HG03280 (cell line): ENCODE data around the gene FAM120AOS.
A peak's percentile ranks its signal among the peaks of the same experiment; 100 is the strongest.

Experiments used
- ATAC-seq: cut with Tn5 transposase; IDR thresholded peaks from one replicate; pipeline ENCODE4 v1.9.1; 2021; ENCODE audit warnings: mild to moderate bottlenecking, moderate library complexity; ENCODE audit not compliant: unreplicated experiment

Gene FAM120AOS

GRCh38 chr9:93453047-93453914, at the start of gene FAM120AOS:
Gene FAM120AOS (minus strand): TSS chr9:93453581. CDS start chr9:93452709, 872 bp downstream.
- peak; percentile 53 for ATAC-seq

- no peak for ATAC-seq
Observed at GRCh38 chr9:93501406-93501805, 48.0 kb upstream of the FAM120AOS start.

GRCh38 chr9:93500571-93501298, 47.4 kb upstream of the FAM120AOS start:
- no peak for ATAC-seq

GRCh38 chr9:93496285-93496684, 42.9 kb upstream of the FAM120AOS start:
- no peak for ATAC-seq

- no peak for ATAC-seq
Observed at GRCh38 chr9:93493949-93494348, 40.6 kb upstream of the FAM120AOS start.

GRCh38 chr9:93492327-93492726, 38.9 kb upstream of the FAM120AOS start:
- no peak for ATAC-seq

GRCh38 chr9:93491593-93492232, 38.3 kb upstream of the FAM120AOS start:
- no peak for ATAC-seq

- no peak for ATAC-seq
Observed at GRCh38 chr9:93488244-93488643, 34.9 kb upstream of the FAM120AOS start.

GRCh38 chr9:93486268-93486667, 32.9 kb upstream of the FAM120AOS start:
- ATAC-seq, result no peak

GRCh38 chr9:93483497-93483896, 30.1 kb upstream of the FAM120AOS start:
- ATAC-seq, result no peak

GRCh38 chr9:93480728-93481324, 27.4 kb upstream of the FAM120AOS start:
- no peak for ATAC-seq

- ATAC-seq, result no peak
Observed at GRCh38 chr9:93480262-93480661, 26.9 kb upstream of the FAM120AOS start.

- ATAC-seq, result no peak
Observed at GRCh38 chr9:93479726-93480125, 26.3 kb upstream of the FAM120AOS start.

GRCh38 chr9:93477397-93477796, 24.0 kb upstream of the FAM120AOS start:
- no peak for ATAC-seq

- no peak for ATAC-seq
Observed at GRCh38 chr9:93476924-93477323, 23.5 kb upstream of the FAM120AOS start.

- ATAC-seq, result no peak
Observed at GRCh38 chr9:93475856-93476255, 22.5 kb upstream of the FAM120AOS start.

- no peak for ATAC-seq
Observed at GRCh38 chr9:93475108-93475507, 21.7 kb upstream of the FAM120AOS start.

GRCh38 chr9:93473411-93473810, 20.0 kb upstream of the FAM120AOS start:
- no peak for ATAC-seq

GRCh38 chr9:93471124-93471523, 17.7 kb upstream of the FAM120AOS start:
- no peak for ATAC-seq

GRCh38 chr9:93470391-93470790, 17.0 kb upstream of the FAM120AOS start:
- ATAC-seq, result no peak

GRCh38 chr9:93468763-93469456, 15.5 kb upstream of the FAM120AOS start:
- no peak for ATAC-seq
